HG02610 (cell line): ENCODE data around the gene LMTK2.

Experiments
- ATAC-seq: cut with Tn5 transposase; IDR thresholded peaks from one replicate; pipeline ENCODE4 v1.9.1; 2021; ENCODE audit warnings: mild to moderate bottlenecking, moderate library complexity; ENCODE audit not compliant: unreplicated experiment

The LMTK2 gene

GRCh38 chr7:98135984-98136383, 29.3 kb downstream of the LMTK2 start:
- no peak for ATAC-seq

- ATAC-seq, result no peak
Observed at GRCh38 chr7:98136423-98136822, 29.8 kb downstream of the LMTK2 start.

- no peak for ATAC-seq
Observed at GRCh38 chr7:98137134-98137825, 30.6 kb downstream of the LMTK2 start.

- ATAC-seq, result peak; percentile 88
Observed at GRCh38 chr7:98137826-98138151, 31.1 kb downstream of the LMTK2 start.

- no peak for ATAC-seq
Observed at GRCh38 chr7:98138672-98139071, 32.0 kb downstream of the LMTK2 start.

GRCh38 chr7:98142658-98143057, 36.0 kb downstream of the LMTK2 start:
- ATAC-seq, result no peak

GRCh38 chr7:98148607-98149006, 41.9 kb downstream of the LMTK2 start:
- no peak for ATAC-seq

- ATAC-seq, result no peak
Observed at GRCh38 chr7:98149116-98149692, 42.5 kb downstream of the LMTK2 start.

- ATAC-seq, result no peak
Observed at GRCh38 chr7:98151884-98152283, 45.2 kb downstream of the LMTK2 start.

- no peak for ATAC-seq
Observed at GRCh38 chr7:98156700-98157099, 50.0 kb downstream of the LMTK2 start.

GRCh38 chr7:98157761-98158160, 51.1 kb downstream of the LMTK2 start:
- no peak for ATAC-seq

GRCh38 chr7:98162758-98163157, 56.1 kb downstream of the LMTK2 start:
- no peak for ATAC-seq

- ATAC-seq, result no peak
Observed at GRCh38 chr7:98163269-98163668, 56.6 kb downstream of the LMTK2 start.

- no peak for ATAC-seq
Observed at GRCh38 chr7:98163704-98164494, 57.2 kb downstream of the LMTK2 start.

- peak; percentile 38 for ATAC-seq
Observed at GRCh38 chr7:98165827-98166667, 59.4 kb downstream of the LMTK2 start.

- no peak for ATAC-seq
Observed at GRCh38 chr7:98166668-98166970, 60.0 kb downstream of the LMTK2 start.

GRCh38 chr7:98167653-98168052, 61.0 kb downstream of the LMTK2 start:
- ATAC-seq, result no peak

GRCh38 chr7:98168181-98168903, 61.7 kb downstream of the LMTK2 start:
- peak; percentile 78 for ATAC-seq

GRCh38 chr7:98168904-98169621, 62.4 kb downstream of the LMTK2 start:
- ATAC-seq, result no peak

- ATAC-seq, result no peak
Observed at GRCh38 chr7:98170966-98171365, 64.3 kb downstream of the LMTK2 start.
